GM12864 (cell line): ENCODE data around the gene CTSZ.

ENCODE experiments used
- DNase-seq: peaks from one replicate; pipeline ENCODE4 v3.0.0-alpha.2; 2011; ENCODE audit warnings: low read depth
- H3K4me3 ChIP-seq: 2 replicates; pipeline ENCODE4 v1.5.1; 2011; ENCODE audit warnings: mild to moderate bottlenecking, low read depth, low read length, control low read depth
- CTCF ChIP-seq: IDR thresholded peaks from 2 replicates; pipeline ENCODE4 v1.5.1; 2011; ENCODE audit warnings: low read depth, mild to moderate bottlenecking, moderate library complexity, low read length, control low read depth, inconsistent platforms; ENCODE audit errors: missing control alignments

Gene CTSZ

GRCh38 chr20:59003836-59004492 lies 3.1 kb downstream of the CTSZ start:
- DNase-seq = no peak
- H3K4me3 ChIP-seq = peak overlapping the region; percentile 76
- TF ChIP-seq CTCF = no peak

GRCh38 chr20:59002874-59003399 lies 4.1 kb downstream of the CTSZ start:
- H3K4me3 ChIP-seq = no peak overlapping the region
- TF ChIP-seq CTCF = no peak
- no peak for DNase-seq

- no peak for DNase-seq
- no peak overlapping the region for H3K4me3 ChIP-seq
- no peak for TF ChIP-seq CTCF
Measured at GRCh38 chr20:59002388-59002787, 4.7 kb downstream of the CTSZ start.

GRCh38 chr20:59001449-59002171 lies 5.4 kb downstream of the CTSZ start:
- H3K4me3 ChIP-seq = no peak overlapping the region
- no peak for DNase-seq
- no peak for TF ChIP-seq CTCF

GRCh38 chr20:59001068-59001448 lies 6.0 kb downstream of the CTSZ start:
- no peak for DNase-seq
- TF ChIP-seq CTCF = no peak
- no peak overlapping the region for H3K4me3 ChIP-seq

- TF ChIP-seq CTCF = no peak
- H3K4me3 ChIP-seq = no peak overlapping the region
- DNase-seq = no peak
Measured at GRCh38 chr20:59000326-59000725, 6.7 kb downstream of the CTSZ start.
